HG03432 (cell line): Measurements from ENCODE around the gene MYO9A.

Experiments used
- ATAC-seq: cut with Tn5 transposase; IDR thresholded peaks from one replicate; pipeline ENCODE4 v1.9.1; 2021; ENCODE audit warnings: mild to moderate bottlenecking, moderate library complexity; ENCODE audit not compliant: unreplicated experiment

MYO9A gene

DNA sequence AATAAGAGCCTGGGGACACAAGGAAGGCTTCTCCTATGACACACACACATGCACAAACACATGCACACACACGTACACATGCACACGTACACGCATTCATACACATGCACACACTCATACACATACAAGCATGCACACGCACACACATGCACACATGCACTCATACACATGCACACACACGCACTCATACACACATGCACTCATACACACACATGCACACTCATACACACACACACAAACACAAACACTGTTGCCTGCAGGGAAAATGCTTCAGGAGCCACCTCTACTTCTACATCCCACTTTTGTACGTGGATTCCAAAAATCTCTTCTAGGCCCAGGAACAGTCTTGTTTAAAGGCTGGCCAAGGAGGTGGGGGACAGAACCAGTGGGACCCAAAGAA is 328.3 kb downstream of the MYO9A start:
- no peak for ATAC-seq

- no peak for ATAC-seq
Measured at GRCh38 chr15:71788646-71789579, 329.0 kb downstream of the MYO9A start.

- no peak for ATAC-seq
Measured at GRCh38 chr15:71786673-71787072, 331.3 kb downstream of the MYO9A start.

DNA sequence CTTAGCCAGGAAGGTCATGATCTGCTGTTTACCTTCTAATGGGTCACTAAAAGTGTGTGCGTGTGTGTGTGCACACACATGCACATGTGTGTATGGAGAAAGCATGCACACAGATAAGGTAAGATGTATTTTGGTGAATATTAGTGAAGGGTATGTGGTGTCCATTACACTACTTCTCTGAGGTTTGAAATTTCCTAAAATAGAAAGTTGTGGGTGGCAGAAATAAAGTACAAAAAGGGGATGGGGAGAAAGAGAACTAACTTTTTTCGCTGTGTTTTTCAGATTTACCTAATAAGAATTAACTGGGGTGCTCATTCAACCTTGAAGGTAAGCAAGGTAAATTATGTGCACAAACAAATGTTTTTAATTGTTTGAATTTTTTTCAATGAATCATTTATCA is 332.0 kb downstream of the MYO9A start:
- no peak for ATAC-seq

GRCh38 chr15:71784719-71785118 is 333.2 kb downstream of the MYO9A start:
- ATAC-seq = no peak

- ATAC-seq = no peak
Measured at GRCh38 chr15:71782422-71783165, 335.4 kb downstream of the MYO9A start.

- no peak for ATAC-seq
Measured at GRCh38 chr15:71781965-71782265, 336.0 kb downstream of the MYO9A start.

GRCh38 chr15:71781179-71781964 is 336.6 kb downstream of the MYO9A start:
- peak; percentile 60 for ATAC-seq

GRCh38 chr15:71780115-71780976 is 337.6 kb downstream of the MYO9A start:
- ATAC-seq = peak; percentile 50

GRCh38 chr15:71779073-71779797 is 338.7 kb downstream of the MYO9A start:
- ATAC-seq = no peak

DNA sequence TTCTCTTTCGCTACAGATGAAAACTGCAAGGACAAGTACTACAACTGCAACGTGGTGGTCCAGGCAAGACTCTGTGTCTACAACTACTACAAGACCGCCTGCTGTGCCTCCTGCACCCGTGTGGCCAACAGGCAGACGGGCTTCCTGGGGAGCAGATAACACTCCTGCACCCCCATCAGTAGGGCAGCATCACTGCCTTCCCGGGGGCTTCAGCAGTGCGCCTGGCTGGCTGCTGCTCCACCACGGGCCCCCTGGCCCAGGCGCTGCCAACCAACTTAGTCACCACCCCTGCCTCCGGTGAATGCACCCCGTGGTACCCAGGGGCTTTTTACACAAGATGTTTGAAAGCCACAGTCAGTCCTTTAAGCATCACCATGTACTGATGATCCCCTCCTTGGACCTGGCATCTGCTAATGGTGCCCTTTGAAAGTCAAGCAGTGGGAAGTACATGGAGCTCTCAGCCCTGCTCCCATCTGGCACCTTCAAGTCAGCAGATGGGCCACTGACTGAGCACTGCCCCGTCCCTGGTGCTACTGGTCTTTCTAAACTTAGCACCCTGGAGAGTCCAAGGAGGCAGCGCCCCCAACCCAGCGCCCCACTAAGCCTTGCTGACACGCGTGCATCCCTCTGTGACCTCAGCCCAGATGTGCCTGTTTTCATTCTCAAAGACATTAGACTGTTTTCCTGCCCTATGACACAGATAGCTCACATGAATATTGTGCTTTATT is 340.6 kb downstream of the MYO9A start:
- ATAC-seq = no peak

DNA sequence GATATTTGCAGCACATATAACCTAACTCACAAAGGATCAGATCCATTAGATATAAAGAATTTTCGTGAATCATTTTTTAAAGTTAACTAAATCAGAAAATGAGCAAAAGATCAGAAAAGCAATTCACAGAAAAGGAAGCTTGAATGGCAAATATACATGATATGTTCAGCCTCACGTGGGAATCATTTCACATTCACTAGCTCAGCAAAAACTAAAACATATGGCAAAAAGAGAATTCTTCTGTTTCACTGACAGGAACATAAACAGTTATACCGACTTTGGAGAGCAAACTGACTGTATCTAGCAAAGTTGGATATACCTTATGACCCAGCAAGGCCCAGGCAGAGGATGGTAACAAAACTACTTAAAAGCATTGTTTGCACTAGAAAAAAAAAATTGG is 341.6 kb downstream of the MYO9A start:
- ATAC-seq = no peak

DNA sequence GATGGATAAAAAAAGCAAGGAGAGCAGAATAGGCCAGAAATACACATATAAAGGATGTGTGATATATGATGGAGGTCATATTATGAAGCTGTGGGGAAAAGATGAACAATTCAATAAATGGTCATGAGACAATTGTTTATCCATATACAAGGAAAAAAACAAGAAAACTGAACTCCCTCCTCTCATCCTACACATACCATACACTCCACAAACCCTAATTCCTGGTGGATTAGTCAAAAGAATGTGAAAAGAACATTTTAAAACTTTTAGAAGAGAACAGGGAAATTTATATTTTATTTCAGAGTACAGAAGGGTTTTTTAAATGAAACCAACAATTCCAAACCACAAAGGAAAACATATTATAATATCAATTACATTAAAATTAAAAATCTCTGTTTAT is 342.1 kb downstream of the MYO9A start:
- no peak for ATAC-seq

DNA sequence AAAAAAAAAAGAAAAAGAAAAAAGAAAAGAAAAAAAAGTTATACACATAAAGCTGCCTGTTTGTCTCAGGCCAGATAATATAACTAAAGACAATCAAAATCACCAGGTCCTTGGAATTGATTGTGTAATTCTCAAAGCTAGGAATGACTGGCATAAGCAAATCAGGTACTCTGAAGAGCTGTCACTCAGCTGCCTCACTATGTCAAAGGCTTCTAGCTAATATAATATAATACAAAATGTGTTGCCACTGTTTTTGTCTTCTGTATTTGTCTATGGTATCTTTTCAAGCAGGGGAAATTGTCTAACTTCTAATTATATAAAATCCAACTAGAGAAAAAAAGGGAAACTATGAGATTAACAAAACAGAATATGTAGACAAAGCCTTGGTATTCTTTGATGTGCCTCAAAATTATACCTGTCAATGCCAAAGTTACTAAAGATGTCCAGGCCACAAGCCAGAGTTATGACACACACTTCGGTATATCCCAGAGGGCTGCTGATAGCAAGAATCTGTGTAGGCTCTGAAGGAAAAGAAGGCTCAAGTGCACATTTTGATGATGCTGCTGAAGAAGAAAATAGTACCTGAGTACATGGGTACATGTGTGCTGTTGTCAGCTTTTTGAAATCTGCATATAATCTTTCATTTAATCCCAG is 344.6 kb downstream of the MYO9A start:
- ATAC-seq = no peak
